ENCODE results near the gene CACNB3. TPM values are rescaled to one million over a fixed set of nuclear protein-coding genes. Genes with fewer than 3 reads are reported as not detected.

The CACNB3 gene
- total and polyA plus RNA-seq, 2 of the 8 experiments (the other 6 are each of a cell fraction or from before 2014, with no cell fraction given): 12.5 to 16.0 TPM

GRCh38 chr12:48822139-48822538, 3.8 kb downstream of the CACNB3 start (continued):
- TF ChIP-seq CHD7 (IDR thresholded peaks at IDR 0.05; ENCODE audit: insufficient replicate concordance, low read length): no peak
- no peak for TF ChIP-seq SIX5 (IDR thresholded peaks at IDR 0.05; ENCODE audit: low read depth, low read length)
- no peak for TF ChIP-seq ASH2L (IDR thresholded peaks at IDR 0.05; ENCODE audit: low read length)
- no peak for TF ChIP-seq FOSL1 (IDR thresholded peaks at IDR 0.05; ENCODE audit: insufficient read depth, low read depth, low read length)
- no peak for TF ChIP-seq EP300 (IDR thresholded peaks at IDR 0.05; ENCODE audit: borderline replicate concordance in 1 of 2, low read depth in 2 of 2, low read length in 2 of 2)
- TF ChIP-seq BCL11A (IDR thresholded peaks at IDR 0.05; ENCODE audit: low read depth in 2 of 2, low read length in 2 of 2): no peak
- TF ChIP-seq RAD21 (IDR thresholded peaks at IDR 0.05 in 1 of 2, conservative IDR thresholded peaks at IDR 0.05 in 1 of 2; ENCODE audit: low read depth in 2 of 2, low read length in 2 of 2): no peak
- no peak for TF ChIP-seq POLR2AphosphoS5 (IDR thresholded peaks at IDR 0.05; ENCODE audit: low read depth, low read length)
- no peak for TF ChIP-seq TAF1 (IDR thresholded peaks at IDR 0.05; ENCODE audit: low read depth, low read length)
- TF ChIP-seq RXRA (IDR thresholded peaks at IDR 0.05; ENCODE audit: insufficient read depth, low read depth, low read length): no peak
- TF ChIP-seq CBX5 (IDR thresholded peaks at IDR 0.05; ENCODE audit: low read depth, low read length): no peak
- TF ChIP-seq BACH1 (IDR thresholded peaks at IDR 0.05; ENCODE audit: low read length): no peak

Data from H1 (cell line).